Tibial artery (tissue), 4 donors: ENCODE measurements around the gene CDC20B.

Experiments
- DNase-seq, 2 donors: peaks; one replicate each; pipeline ENCODE4 v3.0.0-alpha.2; 2019
- H3K27ac ChIP-seq, 2 donors: fragments of 200-600 bp; sonication (generic) in 1 of 2; 1 replicate in 1 of 2; 2 replicates in 1 of 2; pipeline ENCODE4 v1.5.1; 2018 to 2019; ENCODE audit warnings: mild to moderate bottlenecking in 1 of 2
- H3K27me3 ChIP-seq, 2 donors: fragments of 200-600 bp; sonication (generic) in 1 of 2; one replicate each; pipeline versions ENCODE4 v1.5.1 to v1.6.0; 2016 to 2019
- H3K36me3 ChIP-seq, 3 donors: fragments of 200-600 bp; sonication (generic) in 2 of 3; one replicate each; pipeline ENCODE4 v1.5.1; 2016 to 2019; ENCODE audit warnings: mild to moderate bottlenecking in 2 of 3
- H3K4me1 ChIP-seq, 4 donors: fragments of 200-600 bp; sonication (generic) in 2 of 4; 1 replicate in 3 of 4; 2 replicates in 1 of 4; pipeline ENCODE4 v1.5.1; 2016 to 2019
- H3K4me3 ChIP-seq, 2 donors: fragments of 200-600 bp; sonication (generic) in 1 of 2; 1 replicate in 1 of 2; 2 replicates in 1 of 2; pipeline ENCODE4 v1.5.1; 2018 to 2019; ENCODE audit warnings: mild to moderate bottlenecking in 2 of 2
- H3K9me3 ChIP-seq, 3 donors: fragments of 200-600 bp; sonication (generic) in 1 of 3; one replicate each; pipeline ENCODE4 v1.5.1; 2016 to 2019
- intact Hi-C: fragments of 100-400 bp; cut with DNase I; formaldehyde crosslinking; loops from one replicate; pipeline ENCODE4 v1.15.0; 2023; ENCODE audit warnings: low total_unique reads
- TF ChIP-seq, protein P1 (sequence below), 2 experiments: fragments of 200-600 bp in 1 of 2; fragments of 450-650 bp in 1 of 2; IDR thresholded peaks; one replicate each; pipeline ENCODE4 v1.5.1; 2017 to 2019; ENCODE audit warnings: antibody characterized with exemption in 2 of 2, mild to moderate bottlenecking in 1 of 2, moderate library complexity in 1 of 2

Gene CDC20B

DNA sequence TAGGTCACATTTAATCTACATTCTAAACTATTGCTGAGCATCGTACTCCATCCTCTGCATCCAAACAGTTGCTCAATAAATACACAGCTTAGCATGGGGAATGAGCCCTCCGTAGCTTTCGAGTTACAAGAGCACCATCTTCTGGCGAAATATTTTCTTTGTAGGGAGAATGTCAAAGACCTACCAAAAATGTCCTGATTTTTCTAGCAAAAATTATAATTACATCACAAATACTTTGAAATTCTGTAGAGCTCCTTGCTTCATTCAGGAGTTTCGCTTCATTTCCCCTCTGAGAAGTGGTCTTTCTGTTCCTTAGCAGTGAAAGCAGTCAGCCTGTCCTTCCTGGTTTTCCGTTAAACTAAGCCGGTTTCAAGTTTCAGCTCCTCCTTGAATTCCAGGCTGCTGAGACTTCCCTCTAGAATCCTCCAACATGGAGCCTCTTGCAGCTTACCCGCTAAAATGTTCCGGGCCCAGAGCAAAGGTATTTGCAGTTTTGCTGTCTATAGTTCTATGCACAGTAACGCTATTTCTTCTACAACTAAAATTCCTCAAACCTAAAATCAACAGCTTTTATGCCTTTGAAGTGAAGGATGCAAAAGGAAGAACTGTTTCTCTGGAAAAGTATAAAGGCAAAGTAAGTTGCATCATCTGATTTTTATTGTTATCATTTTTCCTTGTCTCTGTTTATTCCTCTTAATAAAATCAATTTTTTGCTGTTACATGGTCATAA is 13.0 kb downstream of the CDC20B start, which contains the start of gene GPX8:
GPX8 (plus strand) TSS at position 409 of the 730 bp plus-strand sequence; CDS start at position 431, 22 bp downstream.
- intact Hi-C loops = loop anchor here (10.0 kb wide), 1 partner anchor 645 kb away; the partner anchor contains the start of gene SNX18
- TF ChIP-seq, protein P1, sequence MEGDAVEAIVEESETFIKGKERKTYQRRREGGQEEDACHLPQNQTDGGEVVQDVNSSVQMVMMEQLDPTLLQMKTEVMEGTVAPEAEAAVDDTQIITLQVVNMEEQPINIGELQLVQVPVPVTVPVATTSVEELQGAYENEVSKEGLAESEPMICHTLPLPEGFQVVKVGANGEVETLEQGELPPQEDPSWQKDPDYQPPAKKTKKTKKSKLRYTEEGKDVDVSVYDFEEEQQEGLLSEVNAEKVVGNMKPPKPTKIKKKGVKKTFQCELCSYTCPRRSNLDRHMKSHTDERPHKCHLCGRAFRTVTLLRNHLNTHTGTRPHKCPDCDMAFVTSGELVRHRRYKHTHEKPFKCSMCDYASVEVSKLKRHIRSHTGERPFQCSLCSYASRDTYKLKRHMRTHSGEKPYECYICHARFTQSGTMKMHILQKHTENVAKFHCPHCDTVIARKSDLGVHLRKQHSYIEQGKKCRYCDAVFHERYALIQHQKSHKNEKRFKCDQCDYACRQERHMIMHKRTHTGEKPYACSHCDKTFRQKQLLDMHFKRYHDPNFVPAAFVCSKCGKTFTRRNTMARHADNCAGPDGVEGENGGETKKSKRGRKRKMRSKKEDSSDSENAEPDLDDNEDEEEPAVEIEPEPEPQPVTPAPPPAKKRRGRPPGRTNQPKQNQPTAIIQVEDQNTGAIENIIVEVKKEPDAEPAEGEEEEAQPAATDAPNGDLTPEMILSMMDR (IDR thresholded peaks at IDR 0.05) = peak; percentile 49 to 52

DNA sequence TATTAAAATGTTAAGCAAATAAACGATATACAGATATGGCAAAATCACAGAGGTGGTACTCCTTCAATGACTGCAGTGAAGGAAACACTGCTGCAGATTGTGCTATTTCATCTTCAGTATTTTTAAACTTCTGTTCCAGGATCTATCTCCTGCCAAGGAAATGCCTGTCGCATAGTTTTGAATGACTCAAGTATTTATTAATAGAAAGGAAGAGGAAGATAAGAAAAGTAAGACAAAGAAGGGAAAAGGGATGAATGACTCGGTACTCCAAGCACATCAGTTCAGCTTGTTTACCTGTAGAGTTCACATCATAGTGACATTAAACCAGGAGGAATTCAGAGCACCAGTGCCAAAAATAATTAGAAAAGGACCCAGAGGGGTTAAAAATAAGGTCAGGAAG is 18.1 kb downstream of the CDC20B start:
- no peak overlapping the region for H3K27ac ChIP-seq
- DNase-seq = no peak
- no peaks in the 10 kb centered on the region for H3K27me3 ChIP-seq
- peaks cover 0 to 18% (median 2%) of the 10 kb centered on the region in 4 donors for H3K4me1 ChIP-seq
- no peak overlapping the region for H3K4me3 ChIP-seq
- TF ChIP-seq, protein P1 (IDR thresholded peaks at IDR 0.05) = no peak
- H3K9me3 ChIP-seq = no peaks in the 10 kb centered on the region
- no peaks in the 10 kb centered on the region for H3K36me3 ChIP-seq
- intact Hi-C loops = loop anchor here (10.0 kb wide), 1 partner anchor 640 kb away; the partner anchor contains the start of gene SNX18

More for the DNA sequence above, 13.0 kb downstream of the CDC20B start, which contains the start of gene GPX8:
- DNase-seq = no peak
- Histone ChIP-seq H3K9me3 (no peaks in the 10 kb centered on the region), H3K4me1 (peaks cover 0 to 20% (median 2%) of the 10 kb centered on the region in 4 donors), H3K36me3 (peaks cover 0 to 9% (median 0%) of the 10 kb centered on the region in 3 donors), H3K27ac (peak within 1 kb of the TSS; percentile 14 to 62), H3K4me3 (peak within 1 kb of the TSS; percentile 48), H3K27me3 (no peaks in the 10 kb centered on the region)

DNA sequence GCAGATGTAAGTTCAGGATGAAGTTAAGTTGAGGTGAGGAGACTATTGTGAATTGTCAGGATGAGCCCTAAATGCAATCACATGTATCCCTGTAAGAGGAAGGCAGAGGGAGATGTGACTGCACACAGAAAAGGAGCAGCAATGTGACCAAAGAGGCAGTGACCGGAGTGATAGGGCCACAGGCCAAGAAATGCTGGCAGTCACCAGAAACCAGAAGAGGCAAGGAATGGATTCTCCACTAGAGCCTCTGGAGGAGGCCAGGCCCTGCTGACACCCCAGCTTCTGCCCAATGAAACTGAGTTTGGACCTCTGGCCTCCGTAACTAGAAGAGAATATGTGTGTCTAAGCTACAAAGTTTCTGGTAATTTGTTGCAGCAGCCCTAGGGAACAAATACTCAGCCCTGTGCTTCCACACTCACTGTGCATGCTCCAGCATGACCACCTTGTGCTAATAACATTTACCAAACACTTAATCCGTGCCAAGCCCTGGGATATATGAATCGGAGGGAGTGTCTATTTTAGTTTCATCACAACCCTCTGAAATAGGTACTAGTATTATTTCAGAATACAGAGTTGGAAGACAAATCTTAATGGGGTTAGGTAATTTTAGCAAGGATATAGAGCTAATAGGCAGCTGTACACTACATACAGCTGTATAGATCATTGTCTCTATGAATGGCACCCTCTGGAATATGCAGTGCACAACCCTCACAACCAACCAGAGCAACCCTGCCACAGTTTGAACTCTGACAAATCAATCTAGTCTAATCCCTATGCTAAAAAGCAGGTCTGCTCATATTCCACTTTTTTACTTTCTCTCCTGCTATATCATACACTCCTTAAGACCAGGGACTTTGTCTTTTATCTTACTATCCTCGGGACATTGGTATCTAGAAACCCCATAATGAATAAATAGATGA is 20.8 kb downstream of the CDC20B start:
- H3K4me1 ChIP-seq = peaks cover 0 to 18% (median 2%) of the 10 kb centered on the region in 4 donors
- H3K4me3 ChIP-seq = no peak overlapping the region

DNA sequence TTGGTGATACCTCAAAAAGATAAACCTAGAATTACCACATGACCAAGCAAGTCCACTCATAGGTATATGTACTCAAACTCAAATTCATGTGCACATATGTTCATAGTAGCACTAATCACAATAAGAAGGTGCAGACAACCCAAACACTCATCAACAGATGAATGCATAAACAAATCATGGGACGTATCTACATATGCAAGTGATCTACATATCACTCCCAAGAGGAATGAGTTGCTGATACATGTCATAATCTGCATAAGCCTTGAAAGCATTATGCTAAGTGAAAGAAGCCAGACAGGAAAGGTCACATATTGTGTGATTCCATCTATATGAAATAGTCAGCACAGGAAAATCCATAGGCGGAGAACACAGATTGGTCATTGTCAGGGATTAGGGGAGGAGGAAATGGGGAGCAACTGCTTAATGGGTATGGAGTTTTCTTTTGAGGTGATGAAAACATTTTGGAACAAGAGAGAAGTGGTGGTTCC is 23.6 kb downstream of the CDC20B start:
- Histone ChIP-seq H3K36me3 (no peaks in the 10 kb centered on the region), H3K4me3 (no peak overlapping the region), H3K27me3 (peaks cover 0 to 6% of the 10 kb centered on the region in 2 donors), H3K9me3 (no peaks in the 10 kb centered on the region), H3K4me1 (peaks cover 0 to 6% (median 2%) of the 10 kb centered on the region in 4 donors), H3K27ac (no peak overlapping the region)
- intact Hi-C loops = loop anchor here (5.0 kb wide), 1 partner anchor 242 kb away; no protein-coding TSS in a partner anchor
- TF ChIP-seq, protein P1 (IDR thresholded peaks at IDR 0.05) = no peak
- DNase-seq = no peak

More for the DNA sequence above, 20.8 kb downstream of the CDC20B start:
- DNase-seq = no peak
- no peaks in the 10 kb centered on the region for H3K27me3 ChIP-seq
- H3K27ac ChIP-seq = no peak overlapping the region
- H3K36me3 ChIP-seq = no peaks in the 10 kb centered on the region
- no peaks in the 10 kb centered on the region for H3K9me3 ChIP-seq
- TF ChIP-seq, protein P1 (IDR thresholded peaks at IDR 0.05) = no peak
- intact Hi-C loops = loop anchor here (10.0 kb wide), 1 partner anchor 637 kb away; the partner anchor contains the start of gene SNX18

DNA sequence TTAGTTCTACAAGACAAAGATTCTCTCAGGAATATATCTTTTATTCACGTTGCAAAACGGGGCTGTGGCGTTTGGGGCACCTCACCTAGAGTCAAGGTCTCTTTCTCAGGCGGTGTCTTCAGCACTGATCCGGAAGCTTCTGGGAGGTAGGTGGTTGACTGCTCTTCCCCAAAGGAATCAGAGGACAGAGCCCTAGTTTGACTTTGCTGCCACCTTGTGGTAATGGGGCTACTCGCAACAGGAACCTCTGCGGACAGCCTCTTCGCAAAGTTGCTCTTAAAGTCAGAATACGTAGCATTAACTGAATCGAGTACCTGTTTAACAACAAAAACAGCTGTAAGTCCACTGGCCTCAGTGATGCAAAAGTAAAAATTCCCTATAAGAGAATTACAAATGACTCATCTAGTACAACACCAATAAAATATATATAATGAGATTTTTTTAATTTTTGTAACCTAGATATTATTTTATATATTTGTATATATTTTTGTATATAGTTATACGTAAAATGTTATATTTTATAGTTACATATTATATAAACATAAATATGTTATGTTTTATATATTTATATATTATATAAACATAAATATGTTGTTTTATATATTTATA is 26.3 kb downstream of the CDC20B start:
- H3K4me3 ChIP-seq = no peak overlapping the region
- no peak overlapping the region for H3K27ac ChIP-seq
- intact Hi-C loops = loop anchor here (5.0 kb wide), 1 partner anchor 239 kb away; no protein-coding TSS in a partner anchor
- H3K4me1 ChIP-seq = peaks cover 0 to 6% (median 0%) of the 10 kb centered on the region in 4 donors
- peak; percentile 75 to 83 for DNase-seq
- H3K27me3 ChIP-seq = peaks cover 0 to 6% of the 10 kb centered on the region in 2 donors
- TF ChIP-seq, protein P1 (IDR thresholded peaks at IDR 0.05) = peak; percentile 88 to 89
- no peaks in the 10 kb centered on the region for H3K36me3 ChIP-seq
- H3K9me3 ChIP-seq = no peaks in the 10 kb centered on the region
